ENCODE results near the gene SPOCK1. TPM values are rescaled to one million over a fixed set of nuclear protein-coding genes. Genes with fewer than 3 reads are reported as not detected.

SPOCK1 gene
- total RNA-seq, 1 donor, result 54.8 TPM

DNA sequence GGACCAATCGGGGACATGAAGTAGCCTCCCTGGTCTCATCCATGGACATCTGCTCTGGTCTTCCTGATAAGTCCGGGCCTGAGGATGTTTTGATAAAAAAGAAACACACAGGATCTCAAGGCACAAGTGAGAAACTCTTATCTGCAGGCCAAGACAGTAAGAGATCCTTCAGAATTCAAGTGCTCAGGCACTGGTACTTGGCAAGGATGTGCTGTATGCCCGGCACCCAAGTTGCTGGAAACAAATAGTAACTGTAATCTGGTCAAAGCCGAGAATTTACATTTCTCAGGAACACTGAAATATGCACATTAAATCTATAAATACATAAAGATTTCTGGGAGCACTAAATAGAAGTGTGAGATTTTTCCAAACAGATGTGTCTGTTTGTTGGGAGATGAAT, 165.7 kb downstream of the SPOCK1 start:
- no peak overlapping the region for H3K4me3 ChIP-seq (ENCODE audit: low read depth, low read length)
- TF ChIP-seq, protein P1, sequence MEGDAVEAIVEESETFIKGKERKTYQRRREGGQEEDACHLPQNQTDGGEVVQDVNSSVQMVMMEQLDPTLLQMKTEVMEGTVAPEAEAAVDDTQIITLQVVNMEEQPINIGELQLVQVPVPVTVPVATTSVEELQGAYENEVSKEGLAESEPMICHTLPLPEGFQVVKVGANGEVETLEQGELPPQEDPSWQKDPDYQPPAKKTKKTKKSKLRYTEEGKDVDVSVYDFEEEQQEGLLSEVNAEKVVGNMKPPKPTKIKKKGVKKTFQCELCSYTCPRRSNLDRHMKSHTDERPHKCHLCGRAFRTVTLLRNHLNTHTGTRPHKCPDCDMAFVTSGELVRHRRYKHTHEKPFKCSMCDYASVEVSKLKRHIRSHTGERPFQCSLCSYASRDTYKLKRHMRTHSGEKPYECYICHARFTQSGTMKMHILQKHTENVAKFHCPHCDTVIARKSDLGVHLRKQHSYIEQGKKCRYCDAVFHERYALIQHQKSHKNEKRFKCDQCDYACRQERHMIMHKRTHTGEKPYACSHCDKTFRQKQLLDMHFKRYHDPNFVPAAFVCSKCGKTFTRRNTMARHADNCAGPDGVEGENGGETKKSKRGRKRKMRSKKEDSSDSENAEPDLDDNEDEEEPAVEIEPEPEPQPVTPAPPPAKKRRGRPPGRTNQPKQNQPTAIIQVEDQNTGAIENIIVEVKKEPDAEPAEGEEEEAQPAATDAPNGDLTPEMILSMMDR (IDR thresholded peaks at IDR 0.05; ENCODE audit: insufficient read depth, low read depth, low read length), result no peak
- DNase-seq (ENCODE audit: low read depth), result no peak

DNA sequence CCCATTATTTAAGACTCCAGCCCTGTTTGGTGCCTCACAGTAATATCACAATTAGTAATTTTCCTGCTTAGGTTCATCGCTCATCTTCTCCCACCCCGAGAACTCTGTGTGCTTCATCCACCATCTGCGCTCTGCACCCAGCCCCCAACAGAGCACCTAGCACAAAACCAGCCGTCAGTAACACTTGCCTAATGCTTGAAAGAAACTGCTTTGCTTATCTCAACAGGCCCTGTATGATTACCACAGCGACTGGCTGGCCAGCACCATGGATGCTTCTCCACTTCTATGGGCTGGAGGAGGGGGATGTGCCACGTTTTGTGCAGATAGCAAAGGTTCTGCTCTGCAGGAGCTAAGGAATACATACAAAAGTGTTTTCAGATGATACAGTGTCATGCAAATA, 166.8 kb downstream of the SPOCK1 start:
- TF ChIP-seq, protein P1 (IDR thresholded peaks at IDR 0.05; ENCODE audit: insufficient read depth, low read depth, low read length), result no peak
- DNase-seq (ENCODE audit: low read depth), result no peak
- H3K4me3 ChIP-seq (ENCODE audit: low read depth, low read length), result no peak overlapping the region

DNA sequence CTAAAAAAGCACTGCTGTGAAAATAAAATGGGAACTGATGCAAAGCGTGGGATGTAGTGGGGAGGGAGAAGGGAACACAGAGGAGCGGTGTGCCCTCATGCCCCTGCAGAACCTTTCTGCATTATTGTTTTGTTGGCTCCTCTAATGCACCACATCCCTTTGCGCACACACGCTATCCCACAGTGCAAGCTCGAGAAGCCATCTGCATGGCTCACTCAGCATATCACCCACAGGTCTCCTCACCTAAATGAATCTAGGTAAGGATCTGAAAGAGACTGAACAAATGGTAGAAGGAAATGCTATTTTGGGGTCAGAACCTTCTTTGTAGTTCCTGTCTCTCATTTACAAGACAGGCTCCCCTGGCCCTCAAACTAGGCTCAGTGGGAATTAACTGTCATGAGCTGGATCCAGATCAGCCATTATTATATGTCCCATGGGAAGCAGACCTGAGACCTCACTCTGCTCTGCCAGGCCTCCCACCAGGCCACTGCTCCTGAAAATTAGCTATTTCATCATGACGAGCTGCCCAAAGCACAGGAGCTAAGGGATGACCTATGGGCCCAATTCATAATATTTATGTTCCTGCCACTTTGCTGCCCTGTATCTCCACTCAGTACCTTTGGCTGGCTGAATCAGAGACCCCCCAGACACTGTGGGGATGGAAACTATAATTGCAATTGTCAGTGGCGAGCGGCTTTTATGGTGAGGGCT, 169.4 kb downstream of the SPOCK1 start:
- no peak overlapping the region for H3K4me3 ChIP-seq (ENCODE audit: low read depth, low read length)
- DNase-seq (ENCODE audit: low read depth), result no peak
- TF ChIP-seq, protein P1 (IDR thresholded peaks at IDR 0.05; ENCODE audit: insufficient read depth, low read depth, low read length), result no peak

DNA sequence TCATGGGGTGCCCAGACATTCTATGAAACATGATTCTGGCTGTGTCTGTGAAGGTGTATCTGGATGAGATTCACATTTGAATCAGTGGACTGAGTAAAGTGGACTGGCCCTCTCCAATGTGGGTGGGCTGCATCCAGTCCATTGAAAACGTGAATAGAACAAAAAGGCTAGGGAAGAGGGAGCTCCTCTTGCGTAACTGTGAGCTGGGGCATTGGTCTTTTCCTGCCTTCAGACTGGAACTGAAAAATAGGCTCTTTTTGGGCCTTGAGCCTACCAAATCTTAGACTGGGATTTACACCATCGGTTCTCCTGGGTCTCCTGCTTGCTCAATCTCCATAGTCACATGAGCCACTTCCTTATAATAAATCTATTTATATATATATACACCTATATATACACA, 170.1 kb downstream of the SPOCK1 start:
- TF ChIP-seq, protein P1 (IDR thresholded peaks at IDR 0.05; ENCODE audit: insufficient read depth, low read depth, low read length), result no peak
- no peak overlapping the region for H3K4me3 ChIP-seq (ENCODE audit: low read depth, low read length)
- DNase-seq (ENCODE audit: low read depth), result no peak

DNA sequence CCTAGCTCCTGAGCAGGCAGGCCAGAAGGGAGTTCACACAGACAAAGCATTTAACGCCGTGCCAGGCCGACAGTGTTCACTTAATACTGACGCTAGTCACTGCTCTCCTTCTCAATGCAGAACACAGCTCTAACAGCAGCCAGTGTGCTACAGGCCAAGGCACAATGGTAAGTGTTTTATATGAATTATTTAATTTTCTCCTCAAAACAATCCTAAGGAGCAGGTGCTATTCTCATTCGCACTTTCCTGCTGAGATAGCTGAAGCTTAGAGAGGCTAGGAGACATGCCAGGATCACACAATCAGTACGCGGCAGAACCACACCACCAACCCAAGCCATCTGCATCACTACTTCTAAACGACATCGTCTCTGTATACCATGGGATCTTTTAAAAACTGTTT, 170.7 kb downstream of the SPOCK1 start:
- H3K4me3 ChIP-seq (ENCODE audit: low read depth, low read length), result no peak overlapping the region
- TF ChIP-seq, protein P1 (IDR thresholded peaks at IDR 0.05; ENCODE audit: insufficient read depth, low read depth, low read length), result no peak
- no peak for DNase-seq (ENCODE audit: low read depth)

DNA sequence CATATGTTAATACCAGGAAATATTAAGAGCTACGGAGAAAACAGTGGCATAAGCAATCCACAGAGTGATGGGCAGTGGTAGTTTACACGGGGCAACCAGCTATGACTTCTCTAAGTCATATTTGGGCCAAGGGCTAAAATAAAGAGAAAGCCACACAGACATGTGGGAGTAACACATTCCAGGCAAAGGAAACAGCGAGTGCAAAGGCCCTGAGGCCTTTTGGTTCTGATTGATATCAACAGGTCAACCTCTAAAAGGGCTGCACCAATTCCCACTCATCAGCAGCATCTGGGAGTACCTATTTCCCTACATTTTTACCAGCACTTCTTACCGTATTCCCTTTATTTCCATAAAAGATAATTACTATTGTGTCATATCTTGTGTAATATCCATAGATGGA, 173.4 kb downstream of the SPOCK1 start:
- TF ChIP-seq, protein P1 (IDR thresholded peaks at IDR 0.05; ENCODE audit: insufficient read depth, low read depth, low read length), result no peak

More for the DNA sequence above, 173.4 kb downstream of the SPOCK1 start:
- no peak overlapping the region for H3K4me3 ChIP-seq (ENCODE audit: low read depth, low read length)
- no peak for DNase-seq (ENCODE audit: low read depth)

Data from fibroblast of villous mesenchyme (primary cell).